SK-N-MC (cell line): ENCODE results near the gene CLIC5.

ENCODE experiments used
- EZH2 ChIP-seq: fragments of 200-600 bp; sonication (generic); IDR thresholded peaks from one replicate; pipeline ENCODE4 v1.6.1; 2017; ENCODE audit warnings: antibody characterized with exemption
- POLR2AphosphoS5 ChIP-seq: IDR thresholded peaks from 2 replicates; pipeline ENCODE4 v1.6.1; 2012; ENCODE audit warnings: mild to moderate bottlenecking, low read depth, low read length, borderline replicate concordance

DNA sequence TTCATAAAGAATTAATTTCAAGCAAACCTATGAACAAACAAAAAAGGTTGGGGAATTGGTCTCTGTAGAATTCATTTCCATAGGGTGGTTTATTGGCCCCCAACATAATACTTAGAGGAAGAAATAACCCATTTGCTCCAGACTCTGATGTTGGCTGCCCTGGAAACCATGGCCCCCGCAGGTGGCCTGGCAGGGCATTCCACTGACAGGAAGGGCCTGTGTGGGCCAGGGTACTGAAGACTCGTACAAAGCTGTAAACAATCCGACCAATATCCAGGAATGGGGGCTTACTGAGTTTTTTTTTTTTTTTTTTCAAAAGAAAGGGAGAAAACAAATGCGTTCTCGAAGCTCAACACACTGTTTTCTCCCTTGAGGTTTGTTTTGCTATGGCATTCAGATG, 59.5 kb downstream of the CLIC5 start:
- TF ChIP-seq EZH2 (no peak), POLR2AphosphoS5 (no peak)
